ENCODE data around the gene MRPL40.
A peak's percentile ranks its signal among the peaks of the same experiment; 100 is the strongest.

The MRPL40 gene

DNA sequence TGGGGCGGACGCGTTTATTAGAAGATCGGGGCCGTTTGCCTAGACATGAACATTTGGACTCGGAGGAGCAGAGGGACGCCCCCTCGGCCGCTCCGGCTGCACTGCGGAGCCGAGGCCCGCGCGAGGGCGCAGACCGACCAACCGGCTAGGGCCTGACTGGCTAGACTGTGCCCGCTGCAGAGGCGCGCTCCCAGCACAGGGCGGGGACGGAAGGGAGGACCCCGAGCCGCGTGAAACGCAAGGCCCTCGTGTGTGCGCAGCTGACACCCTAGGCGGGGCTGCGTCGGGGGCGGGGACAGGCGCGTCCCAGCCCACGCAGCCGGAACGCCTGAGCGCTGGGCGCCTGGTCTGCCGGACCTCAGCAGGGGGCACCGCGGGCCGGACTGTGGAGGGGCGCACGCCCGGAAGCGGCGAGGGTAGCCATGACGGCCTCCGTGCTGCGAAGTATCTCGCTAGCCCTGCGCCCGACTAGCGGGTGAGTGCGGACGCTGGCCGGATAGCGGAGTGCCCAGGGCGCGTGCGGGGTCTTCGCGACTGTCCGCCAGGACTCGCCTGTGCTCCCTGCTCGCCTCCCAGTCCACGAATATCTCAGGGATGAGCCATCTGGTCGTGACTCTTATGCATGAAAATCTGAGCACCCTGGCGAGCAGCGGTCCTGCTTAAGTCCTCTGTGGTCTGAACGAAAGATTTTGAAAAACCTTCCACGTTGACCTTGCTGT lies at the start of gene MRPL40:
MRPL40 (plus strand) TSS at position 413 of the 719 bp plus-strand sequence; CDS start at position 423, 10 bp downstream.
- H3K4me1 ChIP-seq = peaks cover 56 to 69% (median 60%) of the 10 kb centered on the region in 10 experiments
- H3K4me3 ChIP-seq = peak within 1 kb of the TSS; percentile 83 to 99 (median 98)
- TF ChIP-seq Cebpa-rat (IDR thresholded peaks at IDR 0.05) = no peak
- H3K9ac ChIP-seq = peak within 1 kb of the TSS; percentile 87 to 99 (median 97)
- H3K27me3 ChIP-seq = no peaks in the 10 kb centered on the region
- peak within 1 kb of the TSS; percentile 87 to 99 (median 96) for H3K4me2 ChIP-seq
- peaks cover 20 to 54% (median 30%) of the 10 kb centered on the region in 11 experiments; a peak in 20 of 22 replicates for H3K36me3 ChIP-seq
- peaks cover 19 to 67% (median 51%) of the 10 kb centered on the region in 11 experiments; a peak in 19 of 22 replicates for H4K20me1 ChIP-seq
- H3K9me3 ChIP-seq (replicated peaks in 1 of 11) = no peaks in the 10 kb centered on the region
- peak within 1 kb of the TSS; percentile 88 to 99 (median 96) for H3K27ac ChIP-seq

DNA sequence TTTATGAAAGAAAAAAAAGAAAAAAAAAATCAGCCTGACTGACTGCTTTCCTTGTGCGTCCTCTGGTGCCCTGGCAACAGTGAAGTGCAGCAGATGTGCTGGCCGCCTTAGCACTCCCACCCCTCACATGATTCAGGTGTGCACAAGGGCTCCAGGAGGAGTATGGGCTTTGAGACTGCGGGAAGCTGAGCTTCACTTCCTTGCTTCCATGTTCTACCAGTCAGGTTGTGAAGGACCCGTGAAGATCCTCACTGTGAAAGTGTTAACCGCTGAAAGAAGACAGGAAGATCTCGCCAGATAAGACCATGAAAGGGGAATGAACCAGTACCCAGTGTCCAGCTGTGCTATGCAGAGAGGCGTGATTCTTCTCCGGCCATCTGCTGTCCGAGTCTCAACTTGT lies 49.1 kb upstream of the MRPL40 start:
- peaks cover 90 to 98% (median 96%) of the 10 kb centered on the region in 11 experiments for H3K36me3 ChIP-seq

DNA sequence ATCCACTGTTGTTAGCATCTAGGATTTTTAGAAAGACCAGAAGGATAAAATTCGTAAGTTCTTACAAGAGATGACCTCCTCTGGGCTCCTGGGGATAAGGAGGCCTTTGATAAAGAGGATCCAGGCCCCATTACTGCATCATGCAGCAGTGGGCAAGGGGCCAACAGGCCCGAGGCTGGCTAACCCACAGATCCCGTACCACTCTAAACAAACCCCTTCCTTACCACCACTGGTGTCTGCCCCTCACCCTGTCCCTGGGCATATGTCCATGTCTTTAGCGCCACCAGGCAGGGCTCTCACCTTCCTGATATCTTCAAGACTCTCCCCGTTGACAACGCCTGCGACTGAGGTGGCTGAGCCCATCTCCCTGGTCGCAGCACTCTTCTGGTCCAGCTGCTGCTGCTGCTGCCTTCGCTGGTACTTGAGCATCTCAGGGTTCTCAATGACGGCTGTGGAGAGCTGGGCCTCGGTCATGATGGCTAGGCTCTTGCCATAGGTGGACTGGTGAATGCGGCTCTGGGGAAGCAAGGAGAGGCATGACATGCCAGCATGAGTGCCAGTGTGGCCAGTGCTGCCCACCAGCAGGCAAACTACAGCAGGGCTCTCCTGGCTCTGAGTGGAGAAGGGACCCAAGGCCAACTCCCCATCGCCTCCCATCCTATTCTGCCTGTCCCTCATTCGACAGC lies 47.0 kb upstream of the MRPL40 start:
- Histone ChIP-seq H3K4me3 (no peak overlapping the region), H3K36me3 (peaks cover 95 to 100% (median 99%) of the 10 kb centered on the region in 11 experiments), H3K27ac (no peak overlapping the region), H3K4me1 (no peaks in the 10 kb centered on the region), H3K4me2 (no peak overlapping the region), H4K20me1 (peaks cover 0 to 14% (median 0%) of the 10 kb centered on the region in 11 experiments; a peak in 2 of 22 replicates), H3K27me3 (no peaks in the 10 kb centered on the region), H3K9me3 (replicated peaks in 1 of 11) (no peaks in the 10 kb centered on the region), H3K9ac (no peak overlapping the region)
- no peak for TF ChIP-seq Cebpa-rat (IDR thresholded peaks at IDR 0.05)

More for the DNA sequence above, 49.1 kb upstream of the MRPL40 start:
- H3K4me3 ChIP-seq = no peak overlapping the region
- TF ChIP-seq Cebpa-rat (IDR thresholded peaks at IDR 0.05) = no peak
- H3K27me3 ChIP-seq = no peaks in the 10 kb centered on the region
- H3K9ac ChIP-seq = no peak overlapping the region
- peaks cover 0 to 12% (median 0%) of the 10 kb centered on the region in 11 experiments; a peak in 1 of 22 replicates for H4K20me1 ChIP-seq
- no peak overlapping the region for H3K27ac ChIP-seq
- no peaks in the 10 kb centered on the region for H3K9me3 ChIP-seq (replicated peaks in 1 of 11)
- H3K4me1 ChIP-seq = no peaks in the 10 kb centered on the region
- no peak overlapping the region for H3K4me2 ChIP-seq

DNA sequence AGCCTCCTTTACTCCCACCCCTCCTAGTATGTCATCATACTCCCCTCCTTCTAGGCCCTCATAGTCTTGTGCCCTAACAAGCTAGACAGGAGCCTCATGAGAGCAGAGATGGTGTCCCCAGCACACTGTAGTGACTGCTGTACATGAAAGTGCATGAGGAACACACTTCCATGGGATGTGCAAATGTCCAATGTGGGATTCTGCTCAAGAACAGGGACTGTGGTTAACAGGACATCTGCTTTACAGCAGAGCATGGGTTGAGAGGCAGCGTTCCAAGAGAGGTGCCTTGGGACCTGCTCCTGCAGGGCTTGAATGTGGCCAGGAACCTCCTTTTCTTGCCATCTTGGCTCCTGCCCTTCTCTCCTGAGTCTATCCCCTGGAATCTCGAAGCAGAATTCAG lies 46.1 kb upstream of the MRPL40 start:
- no peak for TF ChIP-seq Cebpa-rat (IDR thresholded peaks at IDR 0.05)
- Histone ChIP-seq H3K4me1 (no peaks in the 10 kb centered on the region), H3K4me3 (no peak overlapping the region), H3K36me3 (peaks cover 96 to 100% (median 100%) of the 10 kb centered on the region in 11 experiments), H3K9ac (no peak overlapping the region), H3K27ac (no peak overlapping the region), H4K20me1 (peaks cover 0 to 14% (median 0%) of the 10 kb centered on the region in 11 experiments; a peak in 2 of 22 replicates), H3K4me2 (no peak overlapping the region), H3K9me3 (replicated peaks in 1 of 11) (no peaks in the 10 kb centered on the region), H3K27me3 (no peaks in the 10 kb centered on the region)

DNA sequence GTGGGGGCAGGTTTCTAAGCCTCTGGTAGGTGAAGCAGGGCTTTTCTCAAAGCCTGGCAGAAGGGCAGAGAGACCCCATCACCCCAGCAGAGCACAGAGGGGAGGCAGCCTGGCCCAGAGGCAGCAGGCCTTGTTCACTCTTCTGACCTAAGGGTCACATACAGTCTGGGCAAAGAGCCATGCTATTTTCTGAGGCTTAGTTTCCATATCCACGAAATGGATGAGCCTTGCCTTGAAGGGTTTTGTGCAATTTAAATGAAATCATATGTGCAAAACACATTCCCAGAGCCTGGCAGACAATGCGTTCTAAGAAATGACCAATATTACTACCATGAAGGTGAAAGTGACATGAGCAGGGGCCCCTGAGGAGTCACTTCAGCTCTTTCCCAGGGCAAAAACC lies 45.3 kb upstream of the MRPL40 start:
- Histone ChIP-seq H3K4me3 (no peak overlapping the region), H3K4me1 (no peaks in the 10 kb centered on the region), H4K20me1 (peaks cover 0 to 17% (median 0%) of the 10 kb centered on the region in 11 experiments; a peak in 5 of 22 replicates), H3K27ac (no peak overlapping the region), H3K27me3 (no peaks in the 10 kb centered on the region), H3K9me3 (replicated peaks in 1 of 11) (no peaks in the 10 kb centered on the region), H3K36me3 (peaks cover 98 to 100% (median 100%) of the 10 kb centered on the region in 11 experiments), H3K4me2 (no peak overlapping the region), H3K9ac (no peak overlapping the region)
- TF ChIP-seq Cebpa-rat (IDR thresholded peaks at IDR 0.05) = no peak

DNA sequence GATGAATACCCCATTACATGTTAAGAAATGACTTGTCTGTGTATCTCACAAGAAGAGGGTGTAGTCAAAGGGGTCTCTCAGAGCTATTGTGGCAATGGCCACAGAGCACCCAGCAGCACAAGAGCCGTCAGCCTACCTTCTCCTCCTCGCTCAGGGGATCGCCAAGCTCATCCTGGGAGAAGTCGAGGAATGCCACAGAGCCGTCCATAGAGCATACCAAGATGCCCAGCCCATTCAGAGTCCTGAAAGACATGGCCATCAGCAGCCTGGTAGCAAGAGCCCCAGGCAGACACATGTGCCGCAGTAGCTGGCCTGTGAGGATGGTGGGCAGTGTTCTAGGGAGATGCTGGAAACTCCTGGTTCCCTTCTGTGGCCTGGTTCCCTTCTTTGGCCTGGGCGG lies 44.8 kb upstream of the MRPL40 start:
- Histone ChIP-seq H3K27ac (no peak overlapping the region), H3K9me3 (replicated peaks in 1 of 11) (no peaks in the 10 kb centered on the region), H3K36me3 (peaks cover 98 to 100% (median 100%) of the 10 kb centered on the region in 11 experiments)

DNA sequence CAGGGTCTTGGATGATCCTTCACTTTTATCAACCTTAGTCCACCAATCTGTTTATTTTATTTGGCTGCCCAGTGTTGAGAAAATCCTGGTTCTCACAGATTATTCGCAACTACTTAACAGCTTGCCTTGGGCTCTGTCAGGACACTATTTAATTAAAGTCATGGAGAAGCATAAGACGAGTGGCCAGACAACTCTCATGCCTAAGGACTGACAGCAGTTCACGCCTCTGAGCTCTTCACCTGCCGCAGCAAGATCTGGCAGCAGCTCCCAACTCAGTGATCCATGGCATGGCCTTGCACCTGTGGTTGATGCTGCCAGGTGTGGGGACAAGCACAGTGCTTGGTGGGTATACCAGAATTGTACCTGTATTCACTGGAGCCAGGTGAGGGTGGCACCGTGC lies 38.6 kb upstream of the MRPL40 start:
- peaks cover 98 to 100% (median 100%) of the 10 kb centered on the region in 11 experiments for H3K36me3 ChIP-seq
- H3K9me3 ChIP-seq (replicated peaks in 1 of 11) = no peaks in the 10 kb centered on the region

More for the DNA sequence above, 44.8 kb upstream of the MRPL40 start:
- peaks cover 0 to 17% (median 0%) of the 10 kb centered on the region in 11 experiments; a peak in 6 of 22 replicates for H4K20me1 ChIP-seq
- no peaks in the 10 kb centered on the region for H3K27me3 ChIP-seq
- H3K4me2 ChIP-seq = no peak overlapping the region
- H3K4me3 ChIP-seq = no peak overlapping the region
- H3K9ac ChIP-seq = no peak overlapping the region
- no peaks in the 10 kb centered on the region for H3K4me1 ChIP-seq
- no peak for TF ChIP-seq Cebpa-rat (IDR thresholded peaks at IDR 0.05)

DNA sequence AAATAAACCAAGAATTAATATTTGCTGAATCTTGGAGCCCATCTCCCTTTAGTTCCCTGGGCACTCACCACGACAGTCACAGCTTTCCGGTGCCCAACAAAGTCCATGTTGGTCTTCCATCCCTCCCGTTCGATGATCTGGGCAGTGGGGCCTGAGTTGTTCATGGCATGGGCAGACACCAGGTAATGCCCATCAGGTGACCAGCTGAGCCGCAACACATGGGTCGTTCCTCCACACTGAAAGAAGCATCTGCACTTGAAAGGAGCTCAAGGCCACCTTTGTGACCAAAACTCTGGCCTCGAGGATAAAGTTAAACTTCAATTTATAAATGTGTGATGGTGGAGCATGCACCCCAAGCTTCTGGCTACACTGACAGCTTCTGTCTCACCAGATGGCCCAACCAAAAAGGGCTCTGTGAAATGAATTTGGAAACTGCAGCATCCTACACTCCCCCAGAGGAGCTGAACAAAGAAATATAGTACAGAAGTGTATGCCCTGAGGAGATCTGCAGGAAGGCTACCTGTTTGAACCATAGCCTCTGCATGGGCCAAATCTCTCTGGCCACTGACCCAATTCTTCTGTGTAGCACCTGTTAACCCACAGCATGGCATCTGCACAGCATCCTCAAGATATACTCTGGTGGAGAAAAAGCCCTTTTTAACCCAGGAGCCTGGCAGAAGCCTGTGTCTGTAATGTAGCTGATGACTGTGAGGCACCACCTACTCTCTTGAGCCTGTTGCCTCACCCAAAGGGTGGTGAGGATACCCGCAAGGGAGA lies 37.9 kb upstream of the MRPL40 start:
- Histone ChIP-seq H3K27ac (no peak overlapping the region), H3K9me3 (replicated peaks in 1 of 11) (no peaks in the 10 kb centered on the region), H3K9ac (no peak overlapping the region), H4K20me1 (peaks cover 0 to 74% (median 13%) of the 10 kb centered on the region in 11 experiments; a peak in 11 of 22 replicates), H3K4me1 (no peaks in the 10 kb centered on the region), H3K4me2 (no peak overlapping the region), H3K27me3 (no peaks in the 10 kb centered on the region), H3K36me3 (peaks cover 97 to 100% (median 100%) of the 10 kb centered on the region in 11 experiments), H3K4me3 (no peak overlapping the region)
- no peak for TF ChIP-seq Cebpa-rat (IDR thresholded peaks at IDR 0.05)

More for the DNA sequence above, 38.6 kb upstream of the MRPL40 start:
- no peak overlapping the region for H3K27ac ChIP-seq
- no peak overlapping the region for H3K4me2 ChIP-seq
- H3K4me1 ChIP-seq = no peaks in the 10 kb centered on the region
- no peak overlapping the region for H3K9ac ChIP-seq
- no peak for TF ChIP-seq Cebpa-rat (IDR thresholded peaks at IDR 0.05)
- no peaks in the 10 kb centered on the region for H3K27me3 ChIP-seq
- no peak overlapping the region for H3K4me3 ChIP-seq
- peaks cover 0 to 71% (median 13%) of the 10 kb centered on the region in 11 experiments; a peak in 11 of 22 replicates for H4K20me1 ChIP-seq

Data from BLaER1 treated with 17β-estradiol and CSF1 and Interleukin-3, amounts not matched to agents 10 nM and 100 nM (cell line).